Stimulated activated CD4-positive, alpha-beta T cell treated with anti-CD3 and anti-CD28 coated beads, Interleukin-12 subunit alpha, Interleukin-12 subunit beta, amount 100 ng/mL, for 48 hours (primary cell): Measurements from ENCODE around the gene COLEC11.

ENCODE experiments used
- DNase-seq, 3 donors: peaks; one replicate each; pipeline ENCODE4 v3.0.0-alpha.2; 2020; ENCODE audit warnings: low read depth in 2 of 3, low spot score in 1 of 3

The COLEC11 gene

GRCh38 chr2:3670376-3670775, 75.5 kb downstream of the COLEC11 start:
- DNase-seq = no peak

GRCh38 chr2:3670941-3671340, 76.0 kb downstream of the COLEC11 start:
- DNase-seq = no peak

GRCh38 chr2:3672861-3673678, 78.2 kb downstream of the COLEC11 start:
- DNase-seq = no peak

GRCh38 chr2:3674066-3674845, 79.3 kb downstream of the COLEC11 start:
- DNase-seq = no peak

GRCh38 chr2:3675687-3676086, 80.8 kb downstream of the COLEC11 start:
- no peak for DNase-seq

GRCh38 chr2:3677436-3677835, 82.5 kb downstream of the COLEC11 start:
- no peak for DNase-seq

- DNase-seq = no peak
Observed at GRCh38 chr2:3678212-3678611, 83.3 kb downstream of the COLEC11 start.

GRCh38 chr2:3679180-3679579, 84.3 kb downstream of the COLEC11 start:
- DNase-seq = no peak

- DNase-seq = no peak
Observed at GRCh38 chr2:3679616-3680393, 84.9 kb downstream of the COLEC11 start.

- DNase-seq = no peak
Observed at GRCh38 chr2:3680548-3681345, 85.8 kb downstream of the COLEC11 start.

- no peak for DNase-seq
Observed at GRCh38 chr2:3681625-3682024, 86.7 kb downstream of the COLEC11 start.

- no peak for DNase-seq
Observed at GRCh38 chr2:3682811-3683210, 87.9 kb downstream of the COLEC11 start.

GRCh38 chr2:3683748-3684454, 89.0 kb downstream of the COLEC11 start:
- DNase-seq = no peak

- DNase-seq = no peak
Observed at GRCh38 chr2:3689998-3690748, 95.3 kb downstream of the COLEC11 start.

GRCh38 chr2:3692375-3692774, 97.5 kb downstream of the COLEC11 start:
- DNase-seq = no peak
